Measurements from ENCODE around the gene EGFL7.

DNA sequence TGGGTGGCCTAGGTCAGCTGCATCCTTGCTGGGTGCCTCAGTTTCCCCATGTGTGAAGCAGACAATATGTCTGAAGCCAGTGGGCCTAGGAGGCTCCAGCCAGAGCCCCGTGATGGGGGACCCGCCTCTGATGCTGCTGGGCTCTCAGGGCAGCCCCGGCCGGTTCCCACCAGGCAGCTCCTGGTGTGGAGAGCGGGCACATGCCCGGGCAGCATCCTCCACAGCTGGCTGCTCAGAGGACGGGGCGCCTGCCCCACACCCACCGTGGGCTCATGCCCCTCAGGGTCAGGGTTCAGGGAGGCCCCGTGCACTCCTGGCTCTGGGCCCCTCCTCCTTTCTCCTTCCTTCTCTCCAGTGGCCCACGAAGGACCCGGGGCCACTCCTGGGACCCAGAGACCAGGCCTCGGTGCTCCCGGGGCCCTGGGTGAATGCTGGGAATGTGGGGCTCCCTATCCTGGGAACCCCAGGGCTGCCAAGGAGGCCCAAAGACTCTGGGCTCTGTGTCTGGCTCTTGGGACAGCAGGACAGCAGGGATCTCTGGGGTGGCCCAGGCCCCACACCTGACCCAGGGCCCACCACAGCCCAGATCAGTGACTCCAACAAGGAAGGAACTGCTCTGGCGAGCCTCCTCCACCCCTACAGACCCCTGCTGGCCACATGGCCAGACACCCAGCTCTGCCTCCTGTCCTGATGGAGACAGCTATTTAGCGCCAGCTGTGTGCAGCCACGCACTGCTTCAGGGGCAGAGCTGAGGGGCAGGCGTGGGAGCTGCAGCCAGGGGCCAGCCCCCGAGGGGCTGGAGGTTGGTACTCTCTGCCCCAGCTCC, 39.5 kb upstream of the EGFL7 start:
- no peak for TF ChIP-seq POLR2A (IDR thresholded peaks at IDR 0.05)
- TF ChIP-seq, protein P1, sequence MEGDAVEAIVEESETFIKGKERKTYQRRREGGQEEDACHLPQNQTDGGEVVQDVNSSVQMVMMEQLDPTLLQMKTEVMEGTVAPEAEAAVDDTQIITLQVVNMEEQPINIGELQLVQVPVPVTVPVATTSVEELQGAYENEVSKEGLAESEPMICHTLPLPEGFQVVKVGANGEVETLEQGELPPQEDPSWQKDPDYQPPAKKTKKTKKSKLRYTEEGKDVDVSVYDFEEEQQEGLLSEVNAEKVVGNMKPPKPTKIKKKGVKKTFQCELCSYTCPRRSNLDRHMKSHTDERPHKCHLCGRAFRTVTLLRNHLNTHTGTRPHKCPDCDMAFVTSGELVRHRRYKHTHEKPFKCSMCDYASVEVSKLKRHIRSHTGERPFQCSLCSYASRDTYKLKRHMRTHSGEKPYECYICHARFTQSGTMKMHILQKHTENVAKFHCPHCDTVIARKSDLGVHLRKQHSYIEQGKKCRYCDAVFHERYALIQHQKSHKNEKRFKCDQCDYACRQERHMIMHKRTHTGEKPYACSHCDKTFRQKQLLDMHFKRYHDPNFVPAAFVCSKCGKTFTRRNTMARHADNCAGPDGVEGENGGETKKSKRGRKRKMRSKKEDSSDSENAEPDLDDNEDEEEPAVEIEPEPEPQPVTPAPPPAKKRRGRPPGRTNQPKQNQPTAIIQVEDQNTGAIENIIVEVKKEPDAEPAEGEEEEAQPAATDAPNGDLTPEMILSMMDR (IDR thresholded peaks at IDR 0.05), result no peak

All from adrenal gland (tissue), 5 donors.